GM19099 (cell line): ENCODE results near the gene PRRG2.
A peak's percentile ranks its signal among the peaks of the same experiment; 100 is the strongest.

Experiments used
- POLR2A ChIP-seq: IDR thresholded peaks from 3 replicates; pipeline ENCODE4 v1.6.1; 2011; ENCODE audit warnings: low read depth; ENCODE audit not compliant: insufficient read length; ENCODE audit errors: extremely low read depth

PRRG2 gene

GRCh38 chr19:49570997-49571676 lies 10.0 kb upstream of the PRRG2 start:
- no peak for TF ChIP-seq POLR2A

GRCh38 chr19:49573009-49573408 lies 8.1 kb upstream of the PRRG2 start:
- TF ChIP-seq POLR2A: no peak

GRCh38 chr19:49573425-49573824 lies 7.7 kb upstream of the PRRG2 start:
- TF ChIP-seq POLR2A: no peak

- TF ChIP-seq POLR2A: no peak
Observed at GRCh38 chr19:49574206-49574755, 6.8 kb upstream of the PRRG2 start.

GRCh38 chr19:49579193-49579592 lies 1.9 kb upstream of the PRRG2 start:
- TF ChIP-seq POLR2A: no peak

GRCh38 chr19:49579947-49580263 lies 1.2 kb upstream of the PRRG2 start:
- TF ChIP-seq POLR2A: no peak

- TF ChIP-seq POLR2A: peak; percentile 99
Observed at GRCh38 chr19:49580264-49581006, 681 bp upstream of the PRRG2 start, which contains the start of gene NOSIP. Gene NOSIP (minus strand): TSS chr19:49580556. CDS start chr19:49560691, 19,865 bp downstream.

GRCh38 chr19:49583239-49583638 lies 2.1 kb downstream of the PRRG2 start:
- no peak for TF ChIP-seq POLR2A

GRCh38 chr19:49585023-49585422 lies 3.9 kb downstream of the PRRG2 start:
- TF ChIP-seq POLR2A: no peak

- no peak for TF ChIP-seq POLR2A
Observed at GRCh38 chr19:49587227-49587626, 6.1 kb downstream of the PRRG2 start.

GRCh38 chr19:49588365-49589122 lies 7.4 kb downstream of the PRRG2 start:
- TF ChIP-seq POLR2A: no peak

GRCh38 chr19:49589502-49589905 lies 8.4 kb downstream of the PRRG2 start:
- no peak for TF ChIP-seq POLR2A

- peak; percentile 87 for TF ChIP-seq POLR2A
Observed at GRCh38 chr19:49590071-49590970, 9.2 kb downstream of the PRRG2 start.

- TF ChIP-seq POLR2A: peak; percentile 65
Observed at GRCh38 chr19:49590971-49591730, 10.0 kb downstream of the PRRG2 start, which contains the start of gene PRR12. Gene PRR12 (plus strand): TSS chr19:49591182. CDS start chr19:49591655, 473 bp downstream.
